Measurements from ENCODE around the gene PLPP1.

DNA sequence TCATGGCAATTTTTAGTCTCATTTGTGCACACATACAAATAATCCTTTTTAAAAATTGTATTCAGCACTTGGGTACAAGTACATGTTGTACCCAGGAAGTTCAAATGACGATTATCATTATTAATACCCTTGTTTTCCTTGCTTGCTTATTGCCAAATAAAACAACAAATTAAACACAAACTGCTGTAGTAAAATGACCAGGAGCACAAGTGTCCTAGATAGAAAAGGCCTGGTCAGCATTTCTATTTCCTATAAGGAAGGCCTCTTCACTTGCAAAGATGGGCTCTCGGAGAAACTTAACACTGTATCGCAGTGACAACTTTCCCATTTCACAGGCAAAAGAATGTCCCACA, 34.7 kb upstream of the PLPP1 start:
- TF ChIP-seq EZH2phosphoT487 (IDR thresholded peaks at IDR 0.05; ENCODE audit: borderline replicate concordance) (no peak), ZNF274 (IDR thresholded peaks at IDR 0.05; ENCODE audit: low read depth, low read length) (no peak), CEBPB (IDR thresholded peaks at IDR 0.05; ENCODE audit: low read depth) (no peak), EZH2 (IDR thresholded peaks at IDR 0.05) (no peak), YY1 (IDR thresholded peaks at IDR 0.05; ENCODE audit: extremely low read depth, insufficient replicate concordance, low read depth, low read length) (no peak)
- TF ChIP-seq, protein P1, sequence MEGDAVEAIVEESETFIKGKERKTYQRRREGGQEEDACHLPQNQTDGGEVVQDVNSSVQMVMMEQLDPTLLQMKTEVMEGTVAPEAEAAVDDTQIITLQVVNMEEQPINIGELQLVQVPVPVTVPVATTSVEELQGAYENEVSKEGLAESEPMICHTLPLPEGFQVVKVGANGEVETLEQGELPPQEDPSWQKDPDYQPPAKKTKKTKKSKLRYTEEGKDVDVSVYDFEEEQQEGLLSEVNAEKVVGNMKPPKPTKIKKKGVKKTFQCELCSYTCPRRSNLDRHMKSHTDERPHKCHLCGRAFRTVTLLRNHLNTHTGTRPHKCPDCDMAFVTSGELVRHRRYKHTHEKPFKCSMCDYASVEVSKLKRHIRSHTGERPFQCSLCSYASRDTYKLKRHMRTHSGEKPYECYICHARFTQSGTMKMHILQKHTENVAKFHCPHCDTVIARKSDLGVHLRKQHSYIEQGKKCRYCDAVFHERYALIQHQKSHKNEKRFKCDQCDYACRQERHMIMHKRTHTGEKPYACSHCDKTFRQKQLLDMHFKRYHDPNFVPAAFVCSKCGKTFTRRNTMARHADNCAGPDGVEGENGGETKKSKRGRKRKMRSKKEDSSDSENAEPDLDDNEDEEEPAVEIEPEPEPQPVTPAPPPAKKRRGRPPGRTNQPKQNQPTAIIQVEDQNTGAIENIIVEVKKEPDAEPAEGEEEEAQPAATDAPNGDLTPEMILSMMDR (IDR thresholded peaks at IDR 0.05 in 2 of 3, conservative IDR thresholded peaks at IDR 0.05 in 1 of 3; ENCODE audit: borderline replicate concordance in 1 of 3, insufficient read depth in 1 of 3, low read depth in 2 of 3, low read length in 2 of 3), result no peak
- TF ChIP-seq, protein P2, sequence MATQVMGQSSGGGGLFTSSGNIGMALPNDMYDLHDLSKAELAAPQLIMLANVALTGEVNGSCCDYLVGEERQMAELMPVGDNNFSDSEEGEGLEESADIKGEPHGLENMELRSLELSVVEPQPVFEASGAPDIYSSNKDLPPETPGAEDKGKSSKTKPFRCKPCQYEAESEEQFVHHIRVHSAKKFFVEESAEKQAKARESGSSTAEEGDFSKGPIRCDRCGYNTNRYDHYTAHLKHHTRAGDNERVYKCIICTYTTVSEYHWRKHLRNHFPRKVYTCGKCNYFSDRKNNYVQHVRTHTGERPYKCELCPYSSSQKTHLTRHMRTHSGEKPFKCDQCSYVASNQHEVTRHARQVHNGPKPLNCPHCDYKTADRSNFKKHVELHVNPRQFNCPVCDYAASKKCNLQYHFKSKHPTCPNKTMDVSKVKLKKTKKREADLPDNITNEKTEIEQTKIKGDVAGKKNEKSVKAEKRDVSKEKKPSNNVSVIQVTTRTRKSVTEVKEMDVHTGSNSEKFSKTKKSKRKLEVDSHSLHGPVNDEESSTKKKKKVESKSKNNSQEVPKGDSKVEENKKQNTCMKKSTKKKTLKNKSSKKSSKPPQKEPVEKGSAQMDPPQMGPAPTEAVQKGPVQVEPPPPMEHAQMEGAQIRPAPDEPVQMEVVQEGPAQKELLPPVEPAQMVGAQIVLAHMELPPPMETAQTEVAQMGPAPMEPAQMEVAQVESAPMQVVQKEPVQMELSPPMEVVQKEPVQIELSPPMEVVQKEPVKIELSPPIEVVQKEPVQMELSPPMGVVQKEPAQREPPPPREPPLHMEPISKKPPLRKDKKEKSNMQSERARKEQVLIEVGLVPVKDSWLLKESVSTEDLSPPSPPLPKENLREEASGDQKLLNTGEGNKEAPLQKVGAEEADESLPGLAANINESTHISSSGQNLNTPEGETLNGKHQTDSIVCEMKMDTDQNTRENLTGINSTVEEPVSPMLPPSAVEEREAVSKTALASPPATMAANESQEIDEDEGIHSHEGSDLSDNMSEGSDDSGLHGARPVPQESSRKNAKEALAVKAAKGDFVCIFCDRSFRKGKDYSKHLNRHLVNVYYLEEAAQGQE (IDR thresholded peaks at IDR 0.05; ENCODE audit: low read depth), result no peak

All from HCT116 (cell line).